DOHH2 (cell line): ENCODE measurements around the gene LRFN4.

ENCODE experiments used
- CTCF ChIP-seq: fragments of 200-600 bp; sonication (generic); IDR thresholded peaks from one replicate; pipeline ENCODE4 v1.5.1; 2014; ENCODE audit warnings: antibody characterized with exemption, mild to moderate bottlenecking, low read depth, low read length; ENCODE audit not compliant: poor library complexity, severe bottlenecking
- EZH2phosphoT487 ChIP-seq: fragments of 200-600 bp; sonication (generic); IDR thresholded peaks from 2 replicates; pipeline ENCODE4 v1.6.1; 2017; ENCODE audit warnings: borderline replicate concordance, mild to moderate bottlenecking, antibody characterized with exemption, low read length, moderate library complexity, mixed read lengths

GRCh38 chr11:66841861-66842260, 15.0 kb upstream of the LRFN4 start:
- TF ChIP-seq CTCF (no peak), EZH2phosphoT487 (no peak)
